ENCODE data around the gene SLIT3. TPM values are rescaled to one million over a fixed set of nuclear protein-coding genes. Genes with fewer than 3 reads are reported as not detected.

Gene SLIT3
- total and polyA plus RNA-seq, 2 experiments from 2014 or later = 0.59 to 0.71 TPM

- ATAC-seq = peak; percentile 81
- Histone ChIP-seq H2AFZ (peak overlapping the region; percentile 81; the same call in 1 of the 2 replicates), H4K20me1 (replicated peaks; ENCODE audit: insufficient read depth) (no peaks in the 10 kb centered on the region), H3K4me3 (no peak overlapping the region), H3K4me2 (peak overlapping the region; percentile 32; the same call in 1 of the 2 replicates), H3F3A (replicated peaks; ENCODE audit: low read depth) (no peaks in the 10 kb centered on the region), H3K79me2 (replicated peaks; ENCODE audit: insufficient read depth) (no peaks in the 10 kb centered on the region), H3K27ac (ENCODE audit: low read depth) (no peak overlapping the region), H3K4me1 (ENCODE audit: insufficient read depth) (peaks cover 37% of the 10 kb centered on the region), H3K9me2 (ENCODE audit: insufficient read depth) (0 out of 2 replicates have a peak, but pooled peaks cover 3% of the 10 kb centered on the region), H3K36me3 (ENCODE audit: insufficient read depth) (no peaks in the 10 kb centered on the region), H3K27me3 (ENCODE audit: insufficient read depth) (no peaks in the 10 kb centered on the region)
- no peaks in the 10 kb centered on the region; the same call in 2 of the 3 replicates for H3K9me3 Mint-ChIP-seq
- no peak overlapping the region for H3K27ac Mint-ChIP-seq
- DNase-seq (ENCODE audit: low spot score) = peak; percentile 12
- H3K4me3 Mint-ChIP-seq = no peak overlapping the region
- peaks cover 37% of the 10 kb centered on the region for H3K4me1 Mint-ChIP-seq
- TF ChIP-seq, protein P1, sequence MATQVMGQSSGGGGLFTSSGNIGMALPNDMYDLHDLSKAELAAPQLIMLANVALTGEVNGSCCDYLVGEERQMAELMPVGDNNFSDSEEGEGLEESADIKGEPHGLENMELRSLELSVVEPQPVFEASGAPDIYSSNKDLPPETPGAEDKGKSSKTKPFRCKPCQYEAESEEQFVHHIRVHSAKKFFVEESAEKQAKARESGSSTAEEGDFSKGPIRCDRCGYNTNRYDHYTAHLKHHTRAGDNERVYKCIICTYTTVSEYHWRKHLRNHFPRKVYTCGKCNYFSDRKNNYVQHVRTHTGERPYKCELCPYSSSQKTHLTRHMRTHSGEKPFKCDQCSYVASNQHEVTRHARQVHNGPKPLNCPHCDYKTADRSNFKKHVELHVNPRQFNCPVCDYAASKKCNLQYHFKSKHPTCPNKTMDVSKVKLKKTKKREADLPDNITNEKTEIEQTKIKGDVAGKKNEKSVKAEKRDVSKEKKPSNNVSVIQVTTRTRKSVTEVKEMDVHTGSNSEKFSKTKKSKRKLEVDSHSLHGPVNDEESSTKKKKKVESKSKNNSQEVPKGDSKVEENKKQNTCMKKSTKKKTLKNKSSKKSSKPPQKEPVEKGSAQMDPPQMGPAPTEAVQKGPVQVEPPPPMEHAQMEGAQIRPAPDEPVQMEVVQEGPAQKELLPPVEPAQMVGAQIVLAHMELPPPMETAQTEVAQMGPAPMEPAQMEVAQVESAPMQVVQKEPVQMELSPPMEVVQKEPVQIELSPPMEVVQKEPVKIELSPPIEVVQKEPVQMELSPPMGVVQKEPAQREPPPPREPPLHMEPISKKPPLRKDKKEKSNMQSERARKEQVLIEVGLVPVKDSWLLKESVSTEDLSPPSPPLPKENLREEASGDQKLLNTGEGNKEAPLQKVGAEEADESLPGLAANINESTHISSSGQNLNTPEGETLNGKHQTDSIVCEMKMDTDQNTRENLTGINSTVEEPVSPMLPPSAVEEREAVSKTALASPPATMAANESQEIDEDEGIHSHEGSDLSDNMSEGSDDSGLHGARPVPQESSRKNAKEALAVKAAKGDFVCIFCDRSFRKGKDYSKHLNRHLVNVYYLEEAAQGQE (IDR thresholded peaks at IDR 0.05; ENCODE audit: unreplicated experiment) = no peak
- TF ChIP-seq ZNF114 (CRISPR knock-in tag; IDR thresholded peaks at IDR 0.05) (no peak), CREB1 (CRISPR knock-in tag; IDR thresholded peaks at IDR 0.05; ENCODE audit: low read depth) (no peak), ZNF331 (CRISPR knock-in tag; IDR thresholded peaks at IDR 0.05; ENCODE audit: low read depth) (no peak), STAT1 (IDR thresholded peaks at IDR 0.05; ENCODE audit: unreplicated experiment) (no peak), EZH2 (IDR thresholded peaks at IDR 0.05; ENCODE audit: low read depth, unreplicated experiment) (no peak), NANOG (IDR thresholded peaks at IDR 0.05; ENCODE audit: borderline replicate concordance) (no peak), JUNB (IDR thresholded peaks at IDR 0.05; ENCODE audit: unreplicated experiment) (no peak)
- TF ChIP-seq, protein P2, sequence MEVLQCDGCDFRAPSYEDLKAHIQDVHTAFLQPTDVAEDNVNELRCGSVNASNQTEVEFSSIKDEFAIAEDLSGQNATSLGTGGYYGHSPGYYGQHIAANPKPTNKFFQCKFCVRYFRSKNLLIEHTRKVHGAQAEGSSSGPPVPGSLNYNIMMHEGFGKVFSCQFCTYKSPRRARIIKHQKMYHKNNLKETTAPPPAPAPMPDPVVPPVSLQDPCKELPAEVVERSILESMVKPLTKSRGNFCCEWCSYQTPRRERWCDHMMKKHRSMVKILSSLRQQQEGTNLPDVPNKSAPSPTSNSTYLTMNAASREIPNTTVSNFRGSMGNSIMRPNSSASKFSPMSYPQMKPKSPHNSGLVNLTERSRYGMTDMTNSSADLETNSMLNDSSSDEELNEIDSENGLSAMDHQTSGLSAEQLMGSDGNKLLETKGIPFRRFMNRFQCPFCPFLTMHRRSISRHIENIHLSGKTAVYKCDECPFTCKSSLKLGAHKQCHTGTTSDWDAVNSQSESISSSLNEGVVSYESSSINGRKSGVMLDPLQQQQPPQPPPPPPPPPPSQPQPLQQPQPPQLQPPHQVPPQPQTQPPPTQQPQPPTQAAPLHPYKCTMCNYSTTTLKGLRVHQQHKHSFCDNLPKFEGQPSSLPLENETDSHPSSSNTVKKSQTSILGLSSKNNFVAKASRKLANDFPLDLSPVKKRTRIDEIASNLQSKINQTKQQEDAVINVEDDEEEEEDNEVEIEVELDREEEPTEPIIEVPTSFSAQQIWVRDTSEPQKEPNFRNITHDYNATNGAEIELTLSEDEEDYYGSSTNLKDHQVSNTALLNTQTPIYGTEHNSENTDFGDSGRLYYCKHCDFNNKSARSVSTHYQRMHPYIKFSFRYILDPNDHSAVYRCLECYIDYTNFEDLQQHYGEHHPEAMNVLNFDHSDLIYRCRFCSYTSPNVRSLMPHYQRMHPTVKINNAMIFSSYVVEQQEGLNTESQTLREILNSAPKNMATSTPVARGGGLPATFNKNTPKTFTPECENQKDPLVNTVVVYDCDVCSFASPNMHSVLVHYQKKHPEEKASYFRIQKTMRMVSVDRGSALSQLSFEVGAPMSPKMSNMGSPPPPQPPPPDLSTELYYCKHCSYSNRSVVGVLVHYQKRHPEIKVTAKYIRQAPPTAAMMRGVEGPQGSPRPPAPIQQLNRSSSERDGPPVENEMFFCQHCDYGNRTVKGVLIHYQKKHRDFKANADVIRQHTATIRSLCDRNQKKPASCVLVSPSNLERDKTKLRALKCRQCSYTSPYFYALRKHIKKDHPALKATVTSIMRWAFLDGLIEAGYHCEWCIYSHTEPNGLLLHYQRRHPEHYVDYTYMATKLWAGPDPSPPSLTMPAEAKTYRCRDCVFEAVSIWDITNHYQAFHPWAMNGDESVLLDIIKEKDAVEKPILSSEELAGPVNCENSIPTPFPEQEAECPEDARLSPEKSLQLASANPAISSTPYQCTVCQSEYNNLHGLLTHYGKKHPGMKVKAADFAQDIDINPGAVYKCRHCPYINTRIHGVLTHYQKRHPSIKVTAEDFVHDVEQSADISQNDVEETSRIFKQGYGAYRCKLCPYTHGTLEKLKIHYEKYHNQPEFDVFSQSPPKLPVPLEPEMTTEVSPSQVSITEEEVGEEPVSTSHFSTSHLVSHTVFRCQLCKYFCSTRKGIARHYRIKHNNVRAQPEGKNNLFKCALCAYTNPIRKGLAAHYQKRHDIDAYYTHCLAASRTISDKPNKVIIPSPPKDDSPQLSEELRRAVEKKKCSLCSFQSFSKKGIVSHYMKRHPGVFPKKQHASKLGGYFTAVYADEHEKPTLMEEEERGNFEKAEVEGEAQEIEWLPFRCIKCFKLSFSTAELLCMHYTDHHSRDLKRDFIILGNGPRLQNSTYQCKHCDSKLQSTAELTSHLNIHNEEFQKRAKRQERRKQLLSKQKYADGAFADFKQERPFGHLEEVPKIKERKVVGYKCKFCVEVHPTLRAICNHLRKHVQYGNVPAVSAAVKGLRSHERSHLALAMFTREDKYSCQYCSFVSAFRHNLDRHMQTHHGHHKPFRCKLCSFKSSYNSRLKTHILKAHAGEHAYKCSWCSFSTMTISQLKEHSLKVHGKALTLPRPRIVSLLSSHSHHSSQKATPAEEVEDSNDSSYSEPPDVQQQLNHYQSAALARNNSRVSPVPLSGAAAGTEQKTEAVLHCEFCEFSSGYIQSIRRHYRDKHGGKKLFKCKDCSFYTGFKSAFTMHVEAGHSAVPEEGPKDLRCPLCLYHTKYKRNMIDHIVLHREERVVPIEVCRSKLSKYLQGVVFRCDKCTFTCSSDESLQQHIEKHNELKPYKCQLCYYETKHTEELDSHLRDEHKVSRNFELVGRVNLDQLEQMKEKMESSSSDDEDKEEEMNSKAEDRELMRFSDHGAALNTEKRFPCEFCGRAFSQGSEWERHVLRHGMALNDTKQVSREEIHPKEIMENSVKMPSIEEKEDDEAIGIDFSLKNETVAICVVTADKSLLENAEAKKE (CRISPR knock-in tag; IDR thresholded peaks at IDR 0.05) = no peak
- TF ChIP-seq, protein P3, sequence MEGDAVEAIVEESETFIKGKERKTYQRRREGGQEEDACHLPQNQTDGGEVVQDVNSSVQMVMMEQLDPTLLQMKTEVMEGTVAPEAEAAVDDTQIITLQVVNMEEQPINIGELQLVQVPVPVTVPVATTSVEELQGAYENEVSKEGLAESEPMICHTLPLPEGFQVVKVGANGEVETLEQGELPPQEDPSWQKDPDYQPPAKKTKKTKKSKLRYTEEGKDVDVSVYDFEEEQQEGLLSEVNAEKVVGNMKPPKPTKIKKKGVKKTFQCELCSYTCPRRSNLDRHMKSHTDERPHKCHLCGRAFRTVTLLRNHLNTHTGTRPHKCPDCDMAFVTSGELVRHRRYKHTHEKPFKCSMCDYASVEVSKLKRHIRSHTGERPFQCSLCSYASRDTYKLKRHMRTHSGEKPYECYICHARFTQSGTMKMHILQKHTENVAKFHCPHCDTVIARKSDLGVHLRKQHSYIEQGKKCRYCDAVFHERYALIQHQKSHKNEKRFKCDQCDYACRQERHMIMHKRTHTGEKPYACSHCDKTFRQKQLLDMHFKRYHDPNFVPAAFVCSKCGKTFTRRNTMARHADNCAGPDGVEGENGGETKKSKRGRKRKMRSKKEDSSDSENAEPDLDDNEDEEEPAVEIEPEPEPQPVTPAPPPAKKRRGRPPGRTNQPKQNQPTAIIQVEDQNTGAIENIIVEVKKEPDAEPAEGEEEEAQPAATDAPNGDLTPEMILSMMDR (conservative IDR thresholded peaks at IDR 0.05; ENCODE audit: low read depth in 2 of 2) = no peak
- no peaks in the 10 kb centered on the region for H3K36me3 Mint-ChIP-seq (ENCODE audit: low read depth)
- peaks cover 8% of the 10 kb centered on the region for H3K27me3 Mint-ChIP-seq (ENCODE audit: insufficient read depth, low read depth, poor library complexity)
These were observed 219.8 kb downstream of the SLIT3 start for GRCh38 chr5:169081000-169081724.

Data from GM23338 (cell line).